ENCODE results near the gene TRIM3. TPM values are rescaled to one million over a fixed set of nuclear protein-coding genes. Genes with fewer than 3 reads are reported as not detected.

Gene TRIM3
- total and polyA plus RNA-seq, 2 of the 8 experiments (the other 6 are each of a cell fraction or from before 2014, with no cell fraction given) = 10.7 to 14.3 TPM

GRCh38 chr11:6410695-6411430, 62.9 kb downstream of the TRIM3 start (continued):
- TF ChIP-seq CHD7 (IDR thresholded peaks at IDR 0.05; ENCODE audit: insufficient replicate concordance, low read length) (no peak), POU5F1 (IDR thresholded peaks at IDR 0.05; ENCODE audit: low read depth, low read length) (no peak), RAD21 (IDR thresholded peaks at IDR 0.05 in 1 of 2, conservative IDR thresholded peaks at IDR 0.05 in 1 of 2; ENCODE audit: low read depth in 2 of 2, low read length in 2 of 2) (no peak), EP300 (IDR thresholded peaks at IDR 0.05; ENCODE audit: borderline replicate concordance in 1 of 2, low read depth in 2 of 2, low read length in 2 of 2) (no peak), SP2 (IDR thresholded peaks at IDR 0.05; ENCODE audit: low read length) (no peak), MAFK (IDR thresholded peaks at IDR 0.05; ENCODE audit: low read depth, low read length) (no peak), SP1 (IDR thresholded peaks at IDR 0.05; ENCODE audit: low read depth, low read length) (no peak), EGR1 (IDR thresholded peaks at IDR 0.05; ENCODE audit: borderline replicate concordance, low read depth, low read length) (no peak), E2F6 (IDR thresholded peaks at IDR 0.05) (no peak)

All from H1 (cell line).